Jurkat, Clone E6-1 (cell line): ENCODE data around the gene UTS2R. TPM values are rescaled to one million over a fixed set of nuclear protein-coding genes. Genes with fewer than 3 reads are reported as not detected.

ENCODE experiments used
- DNase-seq: peaks from one replicate; pipeline ENCODE4 v3.0.0-alpha.2; 2011; ENCODE audit warnings: low read depth, low spot score
- H3K4me3 ChIP-seq: 2 replicates; pipeline ENCODE4 v1.5.1; 2011; ENCODE audit warnings: mild to moderate bottlenecking, low read length, control low read depth, moderate library complexity
- polyA plus RNA-seq: library from polyadenylated mRNA; unstranded; fragments of >200 nt; gene quantifications from one replicate; pipeline ENCODE4 v1.2.1, GENCODE V29; 2012; ENCODE audit warnings: missing spikeins; ENCODE audit not compliant: insufficient read length, insufficient read depth

Gene UTS2R
- not detected for polyA plus RNA-seq

- H3K4me3 ChIP-seq = no peak within 1 kb of the TSS
- DNase-seq = no peak
These were observed at the start of gene UTS2R for GRCh38 chr17:82371333-82372248. UTS2R (plus strand) TSS chr17:82371765; CDS start chr17:82374325, 2,560 bp downstream.

GRCh38 chr17:82321947-82322466 is 49.6 kb upstream of the UTS2R start:
- no peak for DNase-seq
- H3K4me3 ChIP-seq = no peak overlapping the region

GRCh38 chr17:82322526-82323453 is 48.8 kb upstream of the UTS2R start:
- no peak for DNase-seq
- no peak overlapping the region for H3K4me3 ChIP-seq

GRCh38 chr17:82323514-82324234 is 47.9 kb upstream of the UTS2R start:
- no peak for DNase-seq
- H3K4me3 ChIP-seq = no peak overlapping the region

- no peak overlapping the region for H3K4me3 ChIP-seq
- DNase-seq = no peak
These were observed 46.8 kb upstream of the UTS2R start for GRCh38 chr17:82324566-82325285.

- no peak for DNase-seq
- H3K4me3 ChIP-seq = no peak overlapping the region
These were observed 46.0 kb upstream of the UTS2R start for GRCh38 chr17:82325286-82326180.

- no peak for DNase-seq
- no peak overlapping the region for H3K4me3 ChIP-seq
These were observed 44.3 kb upstream of the UTS2R start for GRCh38 chr17:82327289-82327688.

- no peak overlapping the region for H3K4me3 ChIP-seq
- no peak for DNase-seq
These were observed 43.8 kb upstream of the UTS2R start for GRCh38 chr17:82327757-82328140.

GRCh38 chr17:82328141-82328993 is 43.2 kb upstream of the UTS2R start:
- DNase-seq = no peak
- H3K4me3 ChIP-seq = no peak overlapping the region

GRCh38 chr17:82328994-82329507 is 42.5 kb upstream of the UTS2R start:
- no peak for DNase-seq
- H3K4me3 ChIP-seq = no peak overlapping the region

GRCh38 chr17:82329683-82330321 is 41.8 kb upstream of the UTS2R start:
- no peak overlapping the region for H3K4me3 ChIP-seq
- no peak for DNase-seq

GRCh38 chr17:82330322-82331239 is 41.0 kb upstream of the UTS2R start:
- H3K4me3 ChIP-seq = no peak overlapping the region
- DNase-seq = no peak

- DNase-seq = no peak
- no peak overlapping the region for H3K4me3 ChIP-seq
These were observed 40.1 kb upstream of the UTS2R start for GRCh38 chr17:82331345-82331939.

- DNase-seq = no peak
- peak overlapping the region; percentile 69 for H3K4me3 ChIP-seq
These were observed 38.8 kb upstream of the UTS2R start for GRCh38 chr17:82332669-82333278.
